HepG2 (cell line): ENCODE data around the gene MLST8. TPM values are rescaled to one million over a fixed set of nuclear protein-coding genes. Genes with fewer than 3 reads are reported as not detected.
A peak's percentile ranks its signal among the peaks of the same experiment; 100 is the strongest.

Experiments
- ATRX ChIP-seq: sonication (generic); formaldehyde crosslinking; IDR thresholded peaks from 2 replicates; pipeline ENCODE4 v1.4.0; 2020; ENCODE audit warnings: missing genetic modification reagents, borderline replicate concordance
- CEBPZ ChIP-seq: IDR thresholded peaks from 2 replicates; pipeline ENCODE4 v1.6.1; 2012; ENCODE audit warnings: low read length, improper control_type of control experiment
- FOSL1 ChIP-seq: sonication (generic); formaldehyde crosslinking; IDR thresholded peaks from 2 replicates; pipeline ENCODE4 v1.9.0; 2021; ENCODE audit warnings: missing genetic modification reagents, borderline replicate concordance
- MAZ ChIP-seq, 2 experiments: sonication (generic) in 1 of 2; formaldehyde crosslinking in 1 of 2; IDR thresholded peaks; 2 replicates each; pipeline versions ENCODE4 v1.5.0 to v1.6.1; 2012 to 2020; ENCODE audit warnings: low read depth in 2 of 2, mild to moderate bottlenecking in 2 of 2, borderline replicate concordance in 1 of 2, improper control_type of control experiment in 1 of 2, low read length in 1 of 2, missing genetic modification reagents in 1 of 2, moderate library complexity in 1 of 2
- MED1 ChIP-seq: sonication (generic); formaldehyde crosslinking; IDR thresholded peaks from 2 replicates; pipeline ENCODE4 v1.4.0; 2020; ENCODE audit warnings: missing genetic modification reagents
- PATZ1 ChIP-seq: sonication (generic); formaldehyde crosslinking; IDR thresholded peaks from 2 replicates; pipeline ENCODE4 v1.4.0; 2020; ENCODE audit warnings: missing genetic modification reagents
- SNAI1 ChIP-seq: sonication (generic); formaldehyde crosslinking; IDR thresholded peaks from 2 replicates; pipeline ENCODE4 v1.5.0; 2020; ENCODE audit warnings: mild to moderate bottlenecking, missing genetic modification reagents, borderline replicate concordance
- TAF1 ChIP-seq: sonication (generic); formaldehyde crosslinking; IDR thresholded peaks from 2 replicates; pipeline ENCODE4 v1.4.0; 2020; ENCODE audit warnings: missing genetic modification reagents
- ZBTB38 ChIP-seq: sonication (generic); formaldehyde crosslinking; IDR thresholded peaks from 2 replicates; pipeline ENCODE4 v1.5.1; 2020; ENCODE audit warnings: mild to moderate bottlenecking, missing genetic modification reagents
- ZBTB4 ChIP-seq: sonication (generic); formaldehyde crosslinking; IDR thresholded peaks from 2 replicates; pipeline ENCODE4 v1.4.0; 2020; ENCODE audit warnings: missing genetic modification reagents, mild to moderate bottlenecking, borderline replicate concordance
- ZBTB7B ChIP-seq: sonication (generic); formaldehyde crosslinking; IDR thresholded peaks from 2 replicates; pipeline ENCODE4 v1.4.0; 2020; ENCODE audit warnings: missing genetic modification reagents
- ZNF275 ChIP-seq: sonication (generic); formaldehyde crosslinking; IDR thresholded peaks from 2 replicates; pipeline ENCODE4 v1.8.0; 2022; ENCODE audit warnings: missing genetic modification reagents, mild to moderate bottlenecking, inconsistent platforms, borderline replicate concordance
- ZNF550 ChIP-seq: sonication (generic); formaldehyde crosslinking; IDR thresholded peaks from 2 replicates; pipeline ENCODE4 v1.4.0; 2020; ENCODE audit warnings: mild to moderate bottlenecking, missing genetic modification reagents, borderline replicate concordance
- ZNF800 ChIP-seq: sonication (generic); formaldehyde crosslinking; IDR thresholded peaks from 2 replicates; pipeline ENCODE4 v1.4.0; 2020; ENCODE audit warnings: missing genetic modification reagents
- ZSCAN9 ChIP-seq: IDR thresholded peaks from 2 replicates; pipeline ENCODE4 v1.6.1; 2016; ENCODE audit warnings: borderline replicate concordance
- polyA plus RNA-seq, 8 experiments: library from polyadenylated mRNA; depleted of rRNA in 3 of 8; stranded (reverse) in 7 of 8; unstranded in 1 of 8; fragments of >200 nt; fragmentation: Illumina TruSeq in 4 of 8; extraction: Trizol in 4 of 8; gene quantifications; 2 replicates each; pipeline versions ENCODE4 v1.2.1 to v1.2.3, GENCODE V29; 2011 to 2016; ENCODE audit warnings: low read depth in 4 of 8, missing spikeins in 1 of 8, mixed read lengths in 1 of 8; ENCODE audit not compliant: insufficient read depth in 1 of 8
- total RNA-seq, 5 experiments: library from RNA; depleted of rRNA; stranded (reverse); fragments of >200 nt; fragmentation: Illumina TruSeq; extraction: Trizol; gene quantifications; 2 replicates each; pipeline ENCODE4 v1.2.3, GENCODE V29; 2016; ENCODE audit warnings: low read depth in 1 of 5

MLST8 gene
- total and polyA plus RNA-seq, 2 of the 13 experiments (the other 11 are each of a cell fraction or from before 2014, with no cell fraction given) = 30.8 to 72.7 TPM

- peak; percentile 21; the same call in 1 of the 2 replicates for TF ChIP-seq ZBTB4 (CRISPR knock-in tag)
- peak; percentile 48; the same call in 1 of the 2 replicates for TF ChIP-seq ZBTB38
- no peak for TF ChIP-seq SNAI1 (CRISPR knock-in tag)
- TF ChIP-seq PATZ1 (CRISPR knock-in tag) = peak; percentile 34
- TF ChIP-seq CEBPZ = no peak
- 0 out of 2 replicates have a peak, but pooled peaks have one; percentile 31 for TF ChIP-seq ZNF800 (CRISPR knock-in tag)
- peak; percentile 23; the same call in 1 of the 2 replicates for TF ChIP-seq ZBTB7B (CRISPR knock-in tag)
- no peak for TF ChIP-seq MAZ (IDR thresholded peaks at IDR 0.05; ENCODE audit: borderline replicate concordance, low read depth, low read length)
- TF ChIP-seq MAZ (CRISPR knock-in tag; IDR thresholded peaks at IDR 0.05; ENCODE audit: low read depth) = 0 out of 2 replicates have a peak, but pooled peaks have one; percentile 20
- 0 out of 2 replicates have a peak, but pooled peaks have one; percentile 2 for TF ChIP-seq TAF1 (CRISPR knock-in tag)
- TF ChIP-seq ATRX (CRISPR knock-in tag) = no peak
- 0 out of 2 replicates have a peak, but pooled peaks have one; percentile 45 for TF ChIP-seq ZNF550 (CRISPR knock-in tag)
- 0 out of 2 replicates have a peak, but pooled peaks have one; percentile 33 for TF ChIP-seq MED1
- TF ChIP-seq ZSCAN9 = 0 out of 2 replicates have a peak, but pooled peaks have one; percentile 4
- no peak for TF ChIP-seq ZNF275
- TF ChIP-seq FOSL1 (CRISPR knock-in tag) = no peak
Measured at GRCh38 chr16:2162676-2163118, 42.6 kb upstream of the MLST8 start (continued).
